VCaP (cell line): ENCODE results near the gene CFAP206.
A peak's percentile ranks its signal among the peaks of the same experiment; 100 is the strongest.
"Not testable (repeated sequence)": the region's sequence is repeated elsewhere in the genome, so short reads cannot be mapped to it uniquely, and the experiment has no call there.

Experiments
- H3K27ac ChIP-seq: fragments of 450-650 bp; 2 replicates; pipeline ENCODE4 v1.5.1; 2017
- CTCF ChIP-seq: fragments of 450-650 bp; conservative IDR thresholded peaks from 2 replicates; pipeline ENCODE4 v1.5.1; 2017; ENCODE audit warnings: mild to moderate bottlenecking, moderate library complexity

CFAP206 gene

GRCh38 chr6:87487555-87487954 is 79.8 kb downstream of the CFAP206 start:
- no peak for TF ChIP-seq CTCF
- H3K27ac ChIP-seq, result no peak overlapping the region

GRCh38 chr6:87489326-87489725 is 81.6 kb downstream of the CFAP206 start:
- not testable (repeated sequence) for H3K27ac ChIP-seq

GRCh38 chr6:87494761-87495422 is 87.1 kb downstream of the CFAP206 start:
- TF ChIP-seq CTCF, result no peak

GRCh38 chr6:87498048-87498447 is 90.3 kb downstream of the CFAP206 start:
- TF ChIP-seq CTCF, result no peak
- H3K27ac ChIP-seq, result no peak overlapping the region

More at GRCh38 chr6:87494761-87495422, 87.1 kb downstream of the CFAP206 start:
- H3K27ac ChIP-seq, result peak overlapping the region; percentile 24; the same call in 1 of the 2 replicates

- TF ChIP-seq CTCF, result no peak
Measured at GRCh38 chr6:87501809-87502572, 94.2 kb downstream of the CFAP206 start.

GRCh38 chr6:87504441-87504840 is 96.7 kb downstream of the CFAP206 start:
- H3K27ac ChIP-seq, result no peak overlapping the region
- TF ChIP-seq CTCF, result no peak

More at GRCh38 chr6:87501809-87502572, 94.2 kb downstream of the CFAP206 start:
- no peak overlapping the region for H3K27ac ChIP-seq
